HepG2 (cell line): Measurements from ENCODE around the gene ANXA11. TPM values are rescaled to one million over a fixed set of nuclear protein-coding genes. Genes with fewer than 3 reads are reported as not detected.
A peak's percentile ranks its signal among the peaks of the same experiment; 100 is the strongest.

Source experiments
- ATAC-seq: fragments of 200-7000 bp; cut with Tn5 transposase; 3 replicates; pipeline ENCODE4 v1.9.1; 2020; ENCODE audit warnings: mild to moderate bottlenecking, moderate library complexity
- Bru-seq: library from RNA; stranded (reverse); fragments of 400-500 nt; gene quantifications from one replicate; lab custom pipeline; 2021; lab: Mats Ljungman, UMichigan
- BruChase-seq, 2 experiments: library from RNA; stranded (reverse); fragments of 400-500 nt; gene quantifications; one replicate each; lab custom pipeline; 2021; lab: Mats Ljungman, UMichigan
- BruUV-seq: library from RNA; stranded (reverse); fragments of 400-500 nt; replicated peaks from 2 replicates; lab custom pipeline; 2021; lab: Mats Ljungman, UMichigan
- CTCF ChIA-PET: fragments of 300-600 bp; formaldehyde crosslinking; extraction: SDS; loops from one replicate; lab custom pipeline; 2021; ENCODE audit warnings: low total read pairs, inconsistent platforms, low intra/inter-chr PET ratio; lab: Yijun Ruan, JAX
- POLR2A ChIA-PET: fragments of 350-600 bp; sonication (Branson Sonifier 250); formaldehyde crosslinking; loops from one replicate; lab custom pipeline; 2020; ENCODE audit warnings: antibody characterized with exemption, inconsistent platforms; lab: Yijun Ruan, JAX
- DNase-seq: peaks from one replicate; pipeline ENCODE4 v3.0.0-alpha.2; 2015; ENCODE audit warnings: low spot score
- FAIRE-seq: peaks from 3 replicates; lab custom pipeline; 2011; peaks lifted over from hg19 to GRCh38; lab: Jason Lieb, UNC
- H2AFZ ChIP-seq: one replicate; pipeline ENCODE4 v1.6.1; 2011; ENCODE audit warnings: low read length, inconsistent platforms
- H3K27ac ChIP-seq: fragments of 300-600 bp; 3 replicates; pipeline ENCODE4 v1.8.0; 2011; ENCODE audit warnings: mixed run types, mild to moderate bottlenecking, mixed read lengths, low read length, inconsistent platforms; ENCODE audit not compliant: insufficient read depth; ENCODE audit errors: extremely low read length
- H3K27me3 ChIP-seq, 2 experiments: fragments of 200-600 bp in 1 of 2; 2 replicates in 1 of 2; 3 replicates in 1 of 2; pipeline versions ENCODE4 v1.6.0 to v1.8.0; 2011; ENCODE audit warnings: low read length in 2 of 2, mild to moderate bottlenecking in 2 of 2, moderate library complexity in 2 of 2, inconsistent platforms in 1 of 2; ENCODE audit not compliant: insufficient read depth in 2 of 2, control insufficient read depth in 1 of 2
- H3K36me3 ChIP-seq, 2 experiments: fragments of 200-600 bp in 1 of 2; replicated peaks in 1 of 2; 2 replicates in 1 of 2; 3 replicates in 1 of 2; pipeline versions ENCODE4 v1.5.1 to v1.8.0; 2011; ENCODE audit warnings: low read length in 2 of 2, inconsistent platforms in 1 of 2; ENCODE audit not compliant: insufficient read depth in 2 of 2, control insufficient read depth in 1 of 2
- H3K4me1 ChIP-seq: 2 replicates; pipeline ENCODE4 v1.5.1; 2012; ENCODE audit warnings: low read length, inconsistent platforms; ENCODE audit not compliant: insufficient read depth
- H3K4me2 ChIP-seq: 2 replicates; pipeline ENCODE4 v1.6.0; 2011; ENCODE audit warnings: low read depth, low read length, inconsistent platforms
- H3K4me3 ChIP-seq, 3 experiments: fragments of 200-600 bp in 1 of 3; sonication (generic), shearing (Covaris generic) in 1 of 3; replicated peaks in 1 of 3; 2 replicates each; pipeline ENCODE4 v1.5.1; 2011 to 2016; ENCODE audit warnings: low read length in 3 of 3, inconsistent platforms in 2 of 3, low read depth in 2 of 3, mild to moderate bottlenecking in 2 of 3, control low read depth in 1 of 3, mixed read lengths in 1 of 3; ENCODE audit not compliant: insufficient read depth in 1 of 3
- H3K79me2 ChIP-seq: one replicate; pipeline ENCODE4 v1.6.1; 2011; ENCODE audit warnings: low read length, inconsistent platforms; ENCODE audit not compliant: insufficient read depth
- H3K9ac ChIP-seq: 2 replicates; pipeline ENCODE4 v1.6.0; 2011; ENCODE audit warnings: mild to moderate bottlenecking, low read depth, low read length, inconsistent platforms; ENCODE audit not compliant: insufficient read depth
- H3K9me3 ChIP-seq: 2 replicates; pipeline ENCODE4 v1.5.1; 2012; ENCODE audit warnings: mild to moderate bottlenecking, low read length
- H4K20me1 ChIP-seq: 2 replicates; pipeline ENCODE4 v1.6.0; 2011; ENCODE audit warnings: inconsistent platforms, mild to moderate bottlenecking, low read length, moderate library complexity; ENCODE audit not compliant: insufficient read depth
- ARID5B ChIP-seq: IDR thresholded peaks from 2 replicates; pipeline ENCODE4 v1.4.0; 2020; ENCODE audit warnings: mild to moderate bottlenecking, missing genetic modification reagents
- FOXA1 ChIP-seq, 2 experiments: fragments of 450-650 bp in 1 of 2; sonication (generic) in 1 of 2; formaldehyde crosslinking in 1 of 2; IDR thresholded peaks; 2 replicates each; pipeline versions ENCODE4 v1.4.0 to v1.6.1; 2016 to 2020; ENCODE audit warnings: missing genetic modification reagents in 1 of 2
- HOXD1 ChIP-seq: sonication (generic); formaldehyde crosslinking; IDR thresholded peaks from 2 replicates; pipeline ENCODE4 v1.5.0; 2020; ENCODE audit warnings: missing genetic modification reagents
- IRX3 ChIP-seq: sonication (generic); formaldehyde crosslinking; IDR thresholded peaks from 2 replicates; pipeline ENCODE4 v1.8.1; 2023; ENCODE audit warnings: mild to moderate bottlenecking, low read depth, missing genetic modification reagents, borderline replicate concordance
- ISL2 ChIP-seq: sonication (generic); formaldehyde crosslinking; IDR thresholded peaks from 2 replicates; pipeline ENCODE4 v1.5.0; 2020; ENCODE audit warnings: missing genetic modification reagents
- POGZ ChIP-seq: sonication (generic); formaldehyde crosslinking; IDR thresholded peaks from 2 replicates; pipeline ENCODE4 v1.4.0; 2020; ENCODE audit warnings: mild to moderate bottlenecking, missing genetic modification reagents
- REPIN1 ChIP-seq: sonication (generic); formaldehyde crosslinking; IDR thresholded peaks from 2 replicates; pipeline ENCODE4 v1.8.0; 2022; ENCODE audit warnings: missing genetic modification reagents, low read depth, mild to moderate bottlenecking, borderline replicate concordance
- ZNF124 ChIP-seq: sonication (generic); formaldehyde crosslinking; IDR thresholded peaks from 2 replicates; pipeline ENCODE4 v1.4.0; 2020; ENCODE audit warnings: missing genetic modification reagents
- ZNF510 ChIP-seq: sonication (generic); formaldehyde crosslinking; IDR thresholded peaks from 2 replicates; pipeline ENCODE4 v1.4.0; 2020; ENCODE audit warnings: low read depth, mild to moderate bottlenecking, missing genetic modification reagents
- ZNF800 ChIP-seq: sonication (generic); formaldehyde crosslinking; IDR thresholded peaks from 2 replicates; pipeline ENCODE4 v1.4.0; 2020; ENCODE audit warnings: missing genetic modification reagents
- WGBS: methylation state at CpG from one replicate; pipeline ENCODE4 v1.1.6; 2017; ENCODE audit warnings: low lambda C conversion rate; 5-methylcytosine and 5-hydroxymethylcytosine counted together
- in situ Hi-C: cut with HindIII; loops from 2 replicates; pipeline ENCODE4 v1.10.0; 2017; ENCODE audit warnings: low pct_unique_long_range_greater_than_20kb; ENCODE audit not compliant: extremely low pct_ligation_motif_present
- intact Hi-C: fragments of 100-400 bp; cut with micrococcal nuclease; formaldehyde crosslinking; loops from one replicate; pipeline ENCODE4 v1.10.0; 2022; ENCODE audit not compliant: unreplicated experiment
- long read RNA-seq, 2 experiments: library from RNA in 1 of 2; library from polyadenylated mRNA in 1 of 2; stranded (forward) in 1 of 2; unstranded in 1 of 2; transcript quantifications; one replicate each; pipeline ENCODE4 v2.0.0, GENCODE V29; 2019 to 2022
- polyA minus RNA-seq, 3 experiments: library from RNA; depleted of rRNA, polyadenylated mRNA; stranded (reverse); fragments of >200 nt; gene quantifications; 2 replicates each; pipeline ENCODE4 v1.2.3, GENCODE V29; 2011; ENCODE audit warnings: low replicate concordance in 1 of 3
- polyA plus RNA-seq, 8 experiments: library from polyadenylated mRNA; depleted of rRNA in 3 of 8; stranded (reverse) in 7 of 8; unstranded in 1 of 8; fragments of >200 nt; fragmentation: Illumina TruSeq in 4 of 8; extraction: Trizol in 4 of 8; gene quantifications; 2 replicates each; pipeline versions ENCODE4 v1.2.1 to v1.2.3, GENCODE V29; 2011 to 2016; ENCODE audit warnings: low read depth in 4 of 8, missing spikeins in 1 of 8, mixed read lengths in 1 of 8; ENCODE audit not compliant: insufficient read depth in 1 of 8
- total RNA-seq, 5 experiments: library from RNA; depleted of rRNA; stranded (reverse); fragments of >200 nt; fragmentation: Illumina TruSeq; extraction: Trizol; gene quantifications; 2 replicates each; pipeline ENCODE4 v1.2.3, GENCODE V29; 2016; ENCODE audit warnings: low read depth in 1 of 5

The ANXA11 gene
- total RNA-seq (2016; rRNA removed; fragmentation: Illumina TruSeq; extraction: Trizol) (51.5 and 63.3 TPM in 2 replicates), polyA plus RNA-seq (2011; rRNA removed) (27.4 and 30.6 TPM in 2 replicates), polyA minus RNA-seq (2011; rRNA and poly(A)+ RNA removed; ENCODE audit: low replicate concordance) (42.5 and 107 TPM in 2 replicates), Bru-seq, nascent RNA (percentile 72 among the genes with signal in this experiment), BruChase-seq, experiment 1, labeled RNA remaining after a 6-hour chase (percentile 71 among the genes with signal in this experiment), BruChase-seq, experiment 2, labeled RNA remaining after a 2-hour chase (percentile 68 among the genes with signal in this experiment)
- total RNA-seq (2016; cell fraction: cytosol; rRNA removed; fragmentation: Illumina TruSeq; extraction: Trizol; ENCODE audit: low read depth): 20.4 and 29.6 TPM in 2 replicates
- 51.1 and 56.9 TPM in 2 replicates for total RNA-seq (2016; cell fraction: insoluble cytoplasmic fraction; rRNA removed; fragmentation: Illumina TruSeq; extraction: Trizol)
- total RNA-seq (2016; cell fraction: membrane; rRNA removed; fragmentation: Illumina TruSeq; extraction: Trizol): 45.4 and 46.0 TPM in 2 replicates
- 31.2 and 33.7 TPM in 2 replicates for total RNA-seq (2016; cell fraction: nucleus; rRNA removed; fragmentation: Illumina TruSeq; extraction: Trizol)
- 26.4 and 31.5 TPM in 2 replicates for polyA plus RNA-seq (2011; cell fraction: cytosol; rRNA removed)
- 18.5 and 22.7 TPM in 2 replicates for polyA plus RNA-seq (2011; cell fraction: nucleus; rRNA removed)
- polyA plus RNA-seq (2012): 57.8 and 76.4 TPM in 2 replicates
- polyA plus RNA-seq (2016; cell fraction: cytosol; fragmentation: Illumina TruSeq; extraction: Trizol; ENCODE audit: low read depth): 31.6 and 35.2 TPM in 2 replicates
- polyA plus RNA-seq (2016; cell fraction: insoluble cytoplasmic fraction; fragmentation: Illumina TruSeq; extraction: Trizol; ENCODE audit: low read depth): 68.8 and 94.4 TPM in 2 replicates
- polyA plus RNA-seq (2016; cell fraction: membrane; fragmentation: Illumina TruSeq; extraction: Trizol; ENCODE audit: low read depth): 63.5 and 64.4 TPM in 2 replicates
- polyA plus RNA-seq (2016; cell fraction: nucleus; fragmentation: Illumina TruSeq; extraction: Trizol; ENCODE audit: insufficient read depth, low read depth): 58.6 and 69.2 TPM in 2 replicates
- polyA minus RNA-seq (2011; cell fraction: cytosol; rRNA and poly(A)+ RNA removed): 19.4 and 27.8 TPM in 2 replicates
- polyA minus RNA-seq (2011; cell fraction: nucleus; rRNA and poly(A)+ RNA removed): 20.3 and 20.9 TPM in 2 replicates
- long read RNA-seq, experiment 1, full-length matches to known transcripts: 52 of 79 reads
- long read RNA-seq, experiment 1, partial matches to known transcripts: 11 of 79 reads
- long read RNA-seq, experiment 1, other reads (novel, unspliced or antisense): 16 of 79 reads
- long read RNA-seq, experiment 2, full-length matches to known transcripts: 87 of 176 reads
- long read RNA-seq, experiment 2, partial matches to known transcripts: 48 of 176 reads
- long read RNA-seq, experiment 2, other reads (novel, unspliced or antisense): 41 of 176 reads

- H3K27me3 ChIP-seq: no peaks in the 10 kb centered on the region; a peak in 1 of 5 replicates
- BruUV-seq: TSS peak; percentile 87
- intact Hi-C loops (loop anchor here (10.0 kb wide), 1 partner anchor 61 kb away; no protein-coding TSS in a partner anchor), in situ Hi-C loops (no loop called here)
- H3K4me3 ChIP-seq: peak within 1 kb of the TSS; percentile 87 to 93 (median 88)
- H3K4me1 ChIP-seq: peaks cover 46% of the 10 kb centered on the region
- DNase-seq (peak; percentile 72), FAIRE-seq (peak; percentile 46), ATAC-seq (peak; percentile 81)
- no peaks in the 10 kb centered on the region for H3K36me3 ChIP-seq
- H4K20me1 ChIP-seq: no peaks in the 10 kb centered on the region
- H3K9ac ChIP-seq: peak within 1 kb of the TSS; percentile 85
- peak within 1 kb of the TSS; percentile 74 for H3K27ac ChIP-seq
- no peaks in the 10 kb centered on the region for H3K9me3 ChIP-seq
- peak within 1 kb of the TSS; percentile 80 for H3K4me2 ChIP-seq
- peaks cover 36% of the 10 kb centered on the region for H3K79me2 ChIP-seq
- CTCF ChIA-PET: no interaction called here
- POLR2A ChIA-PET: interaction anchor here (1.0 to 1.1 kb wide), 5 partner anchors 9 to 123 kb away, joined by 3 to 15 read pairs (median 4); no protein-coding TSS in a partner anchor
- H2AFZ ChIP-seq: peak within 1 kb of the TSS; percentile 44
- under 1% methylated on average over 11 of the region's 45 CpGs for WGBS
- peak; percentile 59; the same call in 1 of the 2 replicates for TF ChIP-seq REPIN1
- peak; percentile 24; the same call in 1 of the 2 replicates for TF ChIP-seq ZNF800
- TF ChIP-seq HOXD1 (CRISPR knock-in tag): peak; percentile 70; the same call in 1 of the 2 replicates
- 0 out of 2 replicates have a peak, but pooled peaks have one; percentile 26 for TF ChIP-seq ISL2 (CRISPR knock-in tag)
- no peak for TF ChIP-seq IRX3
- no peak for TF ChIP-seq POGZ (CRISPR knock-in tag)
- TF ChIP-seq ZNF510 (CRISPR knock-in tag): no peak
- TF ChIP-seq FOXA1 (IDR thresholded peaks at IDR 0.05): no peak
- TF ChIP-seq FOXA1 (CRISPR knock-in tag; IDR thresholded peaks at IDR 0.05): no peak
- TF ChIP-seq ARID5B (CRISPR knock-in tag): peak; percentile 32; the same call in 1 of the 2 replicates
- peak; percentile 56; the same call in 1 of the 2 replicates for TF ChIP-seq ZNF124
Observed at GRCh38 chr10:80205477-80206276, at the start of gene ANXA11. ANXA11 (minus strand) TSS chr10:80205537; CDS start chr10:80172861, 32,676 bp downstream.
